IPS-20b (cell line): ENCODE measurements around the gene HHATL.

Experiments
- H3K27ac ChIP-seq: one replicate; pipeline ENCODE4 v1.5.1; 2013; ENCODE audit warnings: low read length
- H3K27me3 ChIP-seq: 2 replicates; pipeline ENCODE4 v1.6.1; 2013; ENCODE audit warnings: mild to moderate bottlenecking, low read length, inconsistent platforms; ENCODE audit not compliant: insufficient read depth
- H3K36me3 ChIP-seq: 2 replicates; pipeline ENCODE4 v1.6.1; 2013; ENCODE audit warnings: low read depth, mild to moderate bottlenecking, inconsistent platforms, low read length, moderate library complexity; ENCODE audit not compliant: insufficient read depth
- H3K4me1 ChIP-seq: 2 replicates; pipeline ENCODE4 v1.6.1; 2013; ENCODE audit warnings: mild to moderate bottlenecking, control low read depth, inconsistent platforms, low read length, moderate library complexity; ENCODE audit not compliant: insufficient read depth
- H3K4me3 ChIP-seq: 2 replicates; pipeline ENCODE4 v1.5.1; 2013; ENCODE audit warnings: mild to moderate bottlenecking, low read length, inconsistent platforms
- H3K9ac ChIP-seq: 2 replicates; pipeline ENCODE4 v1.6.1; 2013; ENCODE audit warnings: low read depth, mild to moderate bottlenecking, inconsistent platforms, low read length, moderate library complexity
- H3K9me3 ChIP-seq: 2 replicates; pipeline ENCODE4 v1.6.1; 2013; ENCODE audit warnings: mild to moderate bottlenecking, low read depth, low read length, inconsistent platforms; ENCODE audit not compliant: insufficient read depth

The HHATL gene

DNA sequence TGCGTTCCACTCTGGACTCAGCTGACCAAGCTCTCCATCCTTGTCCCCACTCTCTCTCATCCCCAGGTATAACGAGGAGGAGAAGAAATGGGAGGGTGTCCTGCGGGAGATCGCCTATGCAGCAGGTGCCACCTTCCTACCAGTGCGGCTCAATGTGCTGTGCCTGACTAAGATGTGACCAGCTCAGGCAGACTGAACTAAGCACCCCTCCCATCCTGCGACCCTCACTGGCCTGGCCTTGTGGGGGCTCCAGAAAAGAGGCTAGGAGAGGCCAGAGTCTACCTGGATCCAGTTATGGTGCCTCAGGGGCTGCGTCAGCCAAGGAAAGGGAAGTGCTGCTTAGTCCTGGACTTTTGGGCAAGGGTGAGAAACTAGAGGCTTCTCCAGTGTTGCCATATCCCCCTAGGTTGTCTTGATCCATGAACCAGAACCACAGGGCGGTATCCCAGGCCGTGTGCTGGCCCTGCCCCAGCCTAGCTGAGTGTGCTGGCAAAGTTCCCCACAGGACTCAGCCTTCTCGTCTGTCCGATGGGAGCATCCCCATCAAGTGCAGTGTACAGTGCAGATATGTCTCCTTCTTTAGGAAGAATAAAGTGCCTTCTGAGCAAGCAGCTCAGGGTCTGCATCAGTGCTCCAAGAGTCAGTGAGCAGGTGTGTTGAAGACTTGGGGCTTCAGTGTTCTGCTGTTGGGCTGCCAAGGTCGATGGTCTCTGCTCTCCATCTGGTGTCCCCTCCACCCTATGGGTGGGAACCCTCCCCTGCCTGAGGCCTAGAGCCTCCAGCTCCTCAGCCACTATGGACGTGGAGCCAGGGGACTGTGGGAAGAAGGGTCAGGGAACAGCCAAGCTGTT, 10.6 kb downstream of the HHATL start:
- Histone ChIP-seq H3K4me1 (peaks cover 11% of the 10 kb centered on the region; the same call in 1 of the 2 replicates), H3K27me3 (no peaks in the 10 kb centered on the region), H3K36me3 (no peaks in the 10 kb centered on the region), H3K4me3 (no peak overlapping the region), H3K9ac (no peak overlapping the region), H3K27ac (no peak overlapping the region), H3K9me3 (no peaks in the 10 kb centered on the region)

DNA sequence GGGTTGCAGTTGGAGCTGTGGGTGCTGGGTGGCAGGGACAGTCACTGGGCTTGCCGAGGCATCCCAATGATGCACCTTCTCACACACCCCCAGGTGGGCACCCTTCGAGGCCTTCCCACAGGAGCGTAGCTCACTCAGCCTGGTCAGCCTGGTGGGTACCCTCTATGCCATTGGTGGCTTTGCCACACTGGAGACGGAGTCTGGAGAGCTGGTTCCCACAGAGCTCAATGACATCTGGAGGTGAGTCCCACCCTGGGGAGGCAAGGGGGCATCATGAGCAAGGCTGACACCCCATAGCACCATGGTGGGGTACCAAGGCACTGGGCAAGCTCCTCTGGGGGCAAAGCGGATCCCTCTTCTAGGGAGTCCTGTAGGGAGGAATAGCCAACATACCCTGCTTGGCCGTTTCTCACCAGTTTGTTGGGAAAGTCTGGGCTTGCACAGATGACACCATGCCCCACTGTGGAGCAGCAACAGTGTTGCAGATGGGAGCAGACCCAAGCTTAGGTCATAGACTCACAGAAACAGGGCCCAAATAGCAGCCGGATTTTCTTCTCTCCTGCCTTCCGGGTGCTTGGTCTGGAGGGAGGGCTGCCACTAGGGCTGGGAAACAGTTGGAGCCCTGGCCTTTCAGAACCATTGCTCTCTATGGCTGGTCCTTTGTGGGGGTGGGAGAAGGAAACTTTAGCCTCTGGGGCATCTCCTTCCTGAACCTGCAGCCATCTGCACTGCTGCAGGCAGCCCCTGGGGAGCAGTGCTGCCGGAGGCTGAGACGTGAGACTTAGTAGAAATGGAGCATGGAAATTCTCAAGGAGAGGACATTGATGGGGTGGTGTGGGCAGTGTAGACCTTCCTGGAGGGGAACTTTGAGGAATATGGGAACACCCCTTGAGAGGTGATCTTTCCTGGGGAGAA, 11.6 kb downstream of the HHATL start:
- H3K36me3 ChIP-seq, result no peaks in the 10 kb centered on the region
- no peaks in the 10 kb centered on the region for H3K9me3 ChIP-seq
- no peak overlapping the region for H3K27ac ChIP-seq
- H3K27me3 ChIP-seq, result no peaks in the 10 kb centered on the region
- H3K9ac ChIP-seq, result no peak overlapping the region
- no peak overlapping the region for H3K4me3 ChIP-seq
- H3K4me1 ChIP-seq, result peaks cover 11% of the 10 kb centered on the region; the same call in 1 of the 2 replicates

- Histone ChIP-seq H3K27me3 (no peaks in the 10 kb centered on the region), H3K4me1 (peaks cover 11% of the 10 kb centered on the region; the same call in 1 of the 2 replicates), H3K4me3 (no peak overlapping the region), H3K9ac (no peak overlapping the region), H3K9me3 (no peaks in the 10 kb centered on the region), H3K27ac (no peak overlapping the region), H3K36me3 (no peaks in the 10 kb centered on the region)
Observed at GRCh38 chr3:42690191-42690590, 12.4 kb downstream of the HHATL start.

DNA sequence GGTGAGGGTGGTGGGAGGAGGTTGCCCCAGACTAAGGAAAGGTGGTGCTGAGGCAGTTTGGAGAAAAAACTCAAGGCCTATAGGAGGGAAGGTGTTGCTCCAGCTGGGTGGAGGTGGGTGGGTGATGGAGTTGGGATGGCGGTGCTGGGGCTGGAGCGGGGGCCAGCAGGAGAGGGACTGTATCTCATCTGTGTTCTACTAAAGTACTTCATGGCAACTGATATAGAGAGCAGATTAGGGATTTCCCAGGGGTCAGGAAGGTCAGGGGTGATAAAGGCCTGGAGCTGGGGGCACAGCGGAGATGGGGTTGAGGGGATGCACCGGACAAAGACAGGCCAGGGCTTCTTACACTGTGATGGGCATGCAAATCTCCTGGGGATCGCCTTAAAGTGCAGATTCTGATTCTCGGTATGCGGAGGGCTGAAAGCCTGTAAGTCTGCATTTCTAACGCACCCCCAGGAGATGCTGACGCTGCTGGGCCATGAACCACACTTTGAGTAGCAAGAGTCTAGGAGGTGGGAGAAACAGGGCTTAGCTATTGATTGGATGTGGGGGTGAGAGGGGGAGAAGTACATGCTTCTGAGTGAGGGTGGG, 13.1 kb downstream of the HHATL start:
- Histone ChIP-seq H3K4me1 (peaks cover 11% of the 10 kb centered on the region; the same call in 1 of the 2 replicates), H3K9ac (no peak overlapping the region), H3K36me3 (no peaks in the 10 kb centered on the region), H3K27ac (no peak overlapping the region), H3K9me3 (no peaks in the 10 kb centered on the region), H3K27me3 (no peaks in the 10 kb centered on the region), H3K4me3 (no peak overlapping the region)

DNA sequence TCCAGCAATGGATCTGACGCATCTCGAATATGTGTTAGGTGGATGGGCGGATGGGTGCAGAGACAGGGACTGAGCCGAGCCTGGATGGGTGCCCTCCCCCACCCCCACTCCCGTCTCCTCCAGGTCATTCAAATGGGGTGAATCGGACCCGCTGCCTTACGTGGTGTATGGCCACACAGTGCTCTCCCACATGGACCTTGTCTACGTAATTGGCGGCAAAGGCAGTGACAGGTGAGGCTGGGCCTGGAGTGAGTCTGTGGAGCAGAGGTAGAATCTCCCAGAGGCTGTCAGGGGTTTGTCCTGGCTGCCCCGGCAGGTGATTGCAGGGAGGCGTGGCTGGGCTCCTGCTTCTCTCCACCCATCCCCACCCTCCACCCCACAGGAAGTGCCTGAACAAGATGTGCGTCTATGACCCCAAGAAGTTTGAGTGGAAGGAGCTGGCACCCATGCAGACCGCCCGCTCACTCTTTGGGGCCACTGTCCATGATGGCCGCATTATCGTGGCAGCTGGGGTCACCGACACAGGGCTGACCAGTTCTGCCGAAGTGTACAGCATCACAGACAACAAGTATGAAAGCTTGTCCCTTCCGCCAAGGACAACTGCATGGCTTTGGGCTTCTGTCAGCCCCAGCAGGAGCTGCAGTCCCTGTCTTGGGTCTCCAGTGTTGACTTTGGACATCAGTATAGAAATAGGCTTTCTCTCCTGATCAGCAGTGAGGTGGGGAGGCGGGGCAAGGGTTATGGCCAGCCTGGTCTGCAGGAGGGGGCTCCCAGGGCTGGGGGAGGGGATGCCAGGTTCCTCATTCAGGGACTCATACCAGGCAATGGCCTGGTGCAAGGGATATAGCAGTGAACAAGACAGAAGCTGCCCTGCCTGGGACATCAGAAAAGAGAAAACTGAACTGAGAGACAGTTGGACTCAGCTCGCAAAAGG, 13.8 kb downstream of the HHATL start:
- no peak overlapping the region for H3K27ac ChIP-seq
- no peaks in the 10 kb centered on the region for H3K9me3 ChIP-seq
- peaks cover 11% of the 10 kb centered on the region; the same call in 1 of the 2 replicates for H3K4me1 ChIP-seq
- H3K27me3 ChIP-seq, result no peaks in the 10 kb centered on the region
- H3K4me3 ChIP-seq, result no peak overlapping the region
- H3K36me3 ChIP-seq, result no peaks in the 10 kb centered on the region
- H3K9ac ChIP-seq, result no peak overlapping the region

GRCh38 chr3:42688016-42688415, 14.6 kb downstream of the HHATL start:
- Histone ChIP-seq H3K4me1 (peaks cover 11% of the 10 kb centered on the region; the same call in 1 of the 2 replicates), H3K4me3 (no peak overlapping the region), H3K9me3 (no peaks in the 10 kb centered on the region), H3K27me3 (no peaks in the 10 kb centered on the region), H3K36me3 (no peaks in the 10 kb centered on the region), H3K9ac (no peak overlapping the region), H3K27ac (no peak overlapping the region)

- Histone ChIP-seq H3K4me1 (peaks cover 11% of the 10 kb centered on the region; the same call in 1 of the 2 replicates), H3K27me3 (no peaks in the 10 kb centered on the region), H3K27ac (no peak overlapping the region), H3K36me3 (no peaks in the 10 kb centered on the region), H3K9me3 (no peaks in the 10 kb centered on the region), H3K9ac (no peak overlapping the region), H3K4me3 (no peak overlapping the region)
Observed at GRCh38 chr3:42686832-42687650, 15.6 kb downstream of the HHATL start.

GRCh38 chr3:42685891-42686820, 16.4 kb downstream of the HHATL start:
- Histone ChIP-seq H3K4me1 (peaks cover 11% of the 10 kb centered on the region; the same call in 1 of the 2 replicates), H3K36me3 (no peaks in the 10 kb centered on the region), H3K9ac (no peak overlapping the region), H3K27ac (no peak overlapping the region), H3K27me3 (no peaks in the 10 kb centered on the region), H3K9me3 (no peaks in the 10 kb centered on the region), H3K4me3 (no peak overlapping the region)

GRCh38 chr3:42685363-42685881, 17.2 kb downstream of the HHATL start, which contains the start of gene KLHL40:
TSS of gene KLHL40 (plus strand) at chr3:42685537. CDS start at chr3:42685619, 82 bp downstream.
- H3K36me3 ChIP-seq, result no peaks in the 10 kb centered on the region
- no peak within 1 kb of the TSS for H3K9ac ChIP-seq
- no peak within 1 kb of the TSS for H3K4me3 ChIP-seq
- no peaks in the 10 kb centered on the region for H3K9me3 ChIP-seq
- H3K27me3 ChIP-seq, result no peaks in the 10 kb centered on the region
- H3K4me1 ChIP-seq, result peaks cover 11% of the 10 kb centered on the region; the same call in 1 of the 2 replicates
- H3K27ac ChIP-seq, result no peak within 1 kb of the TSS
